Upper lobe of right lung (tissue), 1 donor: ENCODE data around the gene PROX2. TPM values are rescaled to one million over a fixed set of nuclear protein-coding genes. Genes with fewer than 3 reads are reported as not detected.

Experiments
- ATAC-seq: fragments of 200-7000 bp; cut with Tn5 transposase; one replicate; pipeline ENCODE4 v1.9.1; 2020; ENCODE audit warnings: mild to moderate bottlenecking, moderate library complexity
- DNase-seq: peaks from one replicate; pipeline ENCODE4 v3.0.0-alpha.2; 2020
- H3K27ac ChIP-seq: fragments of 200-600 bp; one replicate; pipeline ENCODE4 v1.8.0; 2022
- H3K27me3 ChIP-seq: fragments of 200-600 bp; one replicate; pipeline ENCODE4 v1.8.0; 2022; ENCODE audit warnings: mild to moderate bottlenecking
- H3K36me3 ChIP-seq: fragments of 200-600 bp; one replicate; pipeline ENCODE4 v1.8.0; 2022
- H3K4me1 ChIP-seq: fragments of 200-600 bp; one replicate; pipeline ENCODE4 v1.8.0; 2022
- H3K4me3 ChIP-seq: fragments of 200-600 bp; one replicate; pipeline ENCODE4 v1.8.0; 2022; ENCODE audit warnings: mild to moderate bottlenecking
- H3K9me3 ChIP-seq: fragments of 200-600 bp; one replicate; pipeline ENCODE4 v1.8.0; 2022
- intact Hi-C: fragments of 100-400 bp; cut with DNase I; formaldehyde crosslinking; loops from one replicate; pipeline ENCODE4 v1.11.0; 2022
- total RNA-seq: library from RNA; stranded (reverse); fragmentation: NEBNext Ultra II Directional; extraction: Animal tissue kit (Norgen Biotek cat#: 25700); gene quantifications from one replicate; pipeline ENCODE4 v1.2.1, GENCODE V29; 2021
- TF ChIP-seq, protein P1 (sequence below): fragments of 200-600 bp; IDR thresholded peaks from one replicate; pipeline ENCODE4 v1.8.0; 2022; ENCODE audit warnings: antibody characterized with exemption
- donor health status: DM: no; HTN: yes; CAD: no; lungs with severe emphysema.

The PROX2 gene
- total RNA-seq, 1 donor from 2014 or later, result not detected

DNA sequence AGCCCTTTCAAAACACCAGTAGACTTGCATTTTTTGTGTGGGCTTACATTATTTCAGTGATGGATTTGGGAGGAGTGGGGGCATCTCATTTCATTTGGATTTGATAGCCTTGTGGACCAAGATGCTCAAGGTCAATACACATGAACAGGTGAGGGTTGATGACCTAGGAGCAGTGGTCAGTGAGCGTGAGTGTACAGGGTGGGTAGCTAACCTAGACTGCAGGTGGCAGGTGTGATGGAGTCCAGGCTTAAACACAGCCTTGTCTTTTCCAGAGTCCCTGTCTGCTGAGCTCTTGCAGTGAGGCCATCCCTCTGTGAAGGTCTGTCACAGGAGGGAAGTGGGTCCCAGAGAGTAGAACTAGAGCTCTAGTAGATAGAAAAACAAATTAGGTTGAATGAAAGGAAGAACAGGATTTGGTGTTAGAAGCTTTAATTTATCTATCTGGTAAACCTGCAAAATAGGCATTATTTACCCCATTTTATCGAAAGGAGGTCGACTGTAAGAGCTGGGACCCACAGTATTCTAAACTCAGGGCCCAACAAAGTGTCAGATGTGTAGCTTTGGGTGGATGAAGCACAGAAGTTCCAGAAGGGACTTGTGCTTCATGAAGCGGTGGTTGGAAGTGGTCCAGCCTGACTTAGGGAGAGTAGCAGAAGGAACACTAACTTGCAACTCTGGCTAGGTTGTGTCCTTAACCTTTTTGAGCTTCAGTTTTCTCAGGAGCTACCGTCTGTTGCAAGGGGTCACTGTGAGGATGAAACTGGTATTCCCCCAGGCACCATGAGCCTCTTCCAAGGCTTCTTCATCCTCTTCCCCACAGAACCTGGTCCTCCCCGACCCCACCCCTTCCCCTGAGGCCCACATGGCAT is 28.9 kb upstream of the PROX2 start:
- Histone ChIP-seq H3K27me3 (no peaks in the 10 kb centered on the region), H3K9me3 (no peaks in the 10 kb centered on the region), H3K27ac (no peak overlapping the region), H3K36me3 (peaks cover 49% of the 10 kb centered on the region), H3K4me3 (no peak overlapping the region), H3K4me1 (peaks cover 15% of the 10 kb centered on the region)
- TF ChIP-seq, protein P1, sequence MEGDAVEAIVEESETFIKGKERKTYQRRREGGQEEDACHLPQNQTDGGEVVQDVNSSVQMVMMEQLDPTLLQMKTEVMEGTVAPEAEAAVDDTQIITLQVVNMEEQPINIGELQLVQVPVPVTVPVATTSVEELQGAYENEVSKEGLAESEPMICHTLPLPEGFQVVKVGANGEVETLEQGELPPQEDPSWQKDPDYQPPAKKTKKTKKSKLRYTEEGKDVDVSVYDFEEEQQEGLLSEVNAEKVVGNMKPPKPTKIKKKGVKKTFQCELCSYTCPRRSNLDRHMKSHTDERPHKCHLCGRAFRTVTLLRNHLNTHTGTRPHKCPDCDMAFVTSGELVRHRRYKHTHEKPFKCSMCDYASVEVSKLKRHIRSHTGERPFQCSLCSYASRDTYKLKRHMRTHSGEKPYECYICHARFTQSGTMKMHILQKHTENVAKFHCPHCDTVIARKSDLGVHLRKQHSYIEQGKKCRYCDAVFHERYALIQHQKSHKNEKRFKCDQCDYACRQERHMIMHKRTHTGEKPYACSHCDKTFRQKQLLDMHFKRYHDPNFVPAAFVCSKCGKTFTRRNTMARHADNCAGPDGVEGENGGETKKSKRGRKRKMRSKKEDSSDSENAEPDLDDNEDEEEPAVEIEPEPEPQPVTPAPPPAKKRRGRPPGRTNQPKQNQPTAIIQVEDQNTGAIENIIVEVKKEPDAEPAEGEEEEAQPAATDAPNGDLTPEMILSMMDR, result no peak
- DNase-seq (no peak), ATAC-seq (no peak)
- intact Hi-C loops, result no loop called here

GRCh38 chr14:74902941-74903705 is 27.2 kb upstream of the PROX2 start:
- Histone ChIP-seq H3K27me3 (no peaks in the 10 kb centered on the region), H3K36me3 (peaks cover 66% of the 10 kb centered on the region), H3K4me1 (peaks cover 11% of the 10 kb centered on the region), H3K9me3 (no peaks in the 10 kb centered on the region), H3K27ac (no peak overlapping the region), H3K4me3 (no peak overlapping the region)
- TF ChIP-seq, protein P1, result no peak
- intact Hi-C loops, result no loop called here
- no peak for ATAC-seq
- no peak for DNase-seq

DNA sequence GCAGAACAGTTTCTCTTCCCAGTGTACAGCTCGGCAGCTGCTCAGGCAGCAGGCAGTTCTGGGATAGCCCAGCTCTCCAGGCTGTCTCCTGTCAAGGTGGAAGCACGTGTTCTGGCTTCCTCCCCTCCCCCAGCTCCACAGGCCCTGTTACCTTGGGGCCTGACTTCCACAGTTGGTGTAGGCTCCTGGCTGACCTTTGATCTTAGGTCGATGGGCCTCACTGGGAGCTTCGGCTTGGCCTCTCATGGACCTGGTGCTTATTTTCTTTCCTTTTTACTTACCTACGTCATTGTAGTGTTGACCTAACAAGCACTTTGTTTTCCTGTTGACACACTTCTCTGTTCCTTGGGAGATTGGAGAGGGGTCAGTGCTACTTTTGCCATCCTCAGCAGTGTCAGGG is 22.7 kb upstream of the PROX2 start:
- H3K27ac ChIP-seq, result no peak overlapping the region
- H3K4me3 ChIP-seq, result no peak overlapping the region
- DNase-seq (no peak), ATAC-seq (no peak)
- H3K27me3 ChIP-seq, result no peaks in the 10 kb centered on the region
- TF ChIP-seq, protein P1, result no peak
- H3K9me3 ChIP-seq, result no peaks in the 10 kb centered on the region
- no peaks in the 10 kb centered on the region for H3K4me1 ChIP-seq
- H3K36me3 ChIP-seq, result peaks cover 100% of the 10 kb centered on the region
- intact Hi-C loops, result no loop called here

GRCh38 chr14:74898083-74898482 is 22.1 kb upstream of the PROX2 start:
- Histone ChIP-seq H3K27ac (no peak overlapping the region), H3K36me3 (peaks cover 100% of the 10 kb centered on the region), H3K27me3 (no peaks in the 10 kb centered on the region), H3K4me3 (no peak overlapping the region), H3K9me3 (no peaks in the 10 kb centered on the region), H3K4me1 (no peaks in the 10 kb centered on the region)
- ATAC-seq (no peak), DNase-seq (no peak)
- intact Hi-C loops, result no loop called here
- TF ChIP-seq, protein P1, result no peak

DNA sequence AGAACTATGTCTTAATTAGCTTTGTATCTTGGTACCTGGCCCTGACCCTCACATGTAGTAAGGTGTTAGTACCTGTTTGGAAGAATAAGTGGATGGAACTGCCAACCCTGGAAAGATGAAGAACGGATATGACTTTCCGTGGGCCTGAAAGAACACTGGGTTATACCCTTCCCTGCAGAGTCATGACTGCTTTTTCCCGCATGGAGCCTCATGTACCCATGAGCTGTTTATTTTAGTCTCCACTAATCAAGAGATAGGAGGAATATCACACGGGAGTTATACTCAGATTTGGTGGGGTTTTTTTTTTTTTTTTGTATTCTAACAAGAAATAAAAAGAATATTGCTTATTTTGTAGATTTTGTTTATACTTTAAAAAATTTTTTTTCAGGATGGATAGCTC is 21.7 kb upstream of the PROX2 start:
- TF ChIP-seq, protein P1, result no peak
- H3K4me1 ChIP-seq, result no peaks in the 10 kb centered on the region
- no peaks in the 10 kb centered on the region for H3K27me3 ChIP-seq
- H3K36me3 ChIP-seq, result peaks cover 100% of the 10 kb centered on the region
- DNase-seq (no peak), ATAC-seq (no peak)
- no peaks in the 10 kb centered on the region for H3K9me3 ChIP-seq
- H3K27ac ChIP-seq, result no peak overlapping the region
- H3K4me3 ChIP-seq, result no peak overlapping the region
- intact Hi-C loops, result no loop called here
